Kidney (tissue), 14 donors: Measurements from ENCODE around the gene CRYGB. TPM values are rescaled to one million over a fixed set of nuclear protein-coding genes. Genes with fewer than 3 reads are reported as not detected.
A peak's percentile ranks its signal among the peaks of the same experiment; 100 is the strongest.
"Not testable (repeated sequence)": the region's sequence is repeated elsewhere in the genome, so short reads cannot be mapped to it uniquely, and the experiment has no call there.

Experiments
- DNase-seq, 5 donors: peaks; one replicate each; pipeline ENCODE4 v3.0.0-alpha.2; 2013 to 2020
- FAIRE-seq: peaks from 2 replicates; lab custom pipeline; 2012; peaks lifted over from hg19 to GRCh38; lab: Jason Lieb, UNC
- H3K27ac ChIP-seq, 2 donors: one replicate each; pipeline ENCODE4 v1.7.0; 2013; ENCODE audit warnings: low read depth in 2 of 2, low read length in 2 of 2, inconsistent platforms in 1 of 2
- H3K27me3 ChIP-seq: one replicate; pipeline ENCODE4 v1.7.1; 2013; ENCODE audit warnings: low read length, inconsistent platforms; ENCODE audit not compliant: control insufficient read depth, insufficient read depth
- H3K36me3 ChIP-seq, 3 donors: one replicate each; pipeline versions ENCODE4 v1.7.0 to v1.7.1; 2013; ENCODE audit warnings: low read length in 3 of 3, control low read depth in 1 of 3, inconsistent platforms in 1 of 3; ENCODE audit not compliant: insufficient read depth in 3 of 3, control insufficient read depth in 2 of 3
- H3K4me1 ChIP-seq, 3 donors: one replicate each; pipeline versions ENCODE4 v1.7.0 to v1.7.1; 2013; ENCODE audit warnings: low read length in 3 of 3, inconsistent platforms in 1 of 3, low read depth in 1 of 3; ENCODE audit not compliant: control insufficient read depth in 2 of 3, insufficient read depth in 2 of 3
- H3K4me3 ChIP-seq, 3 donors: one replicate each; pipeline versions ENCODE4 v1.7.0 to v1.8.1; 2013; ENCODE audit warnings: low read length in 3 of 3, control low read depth in 1 of 3, inconsistent platforms in 1 of 3
- H3K9ac ChIP-seq, 3 donors: one replicate each; pipeline versions ENCODE4 v1.7.0 to v1.7.1; 2013; ENCODE audit warnings: low read length in 3 of 3, control low read depth in 1 of 3, inconsistent platforms in 1 of 3
- H3K9me3 ChIP-seq, 3 donors: one replicate each; pipeline versions ENCODE4 v1.7.0 to v1.7.1; 2013; ENCODE audit warnings: low read length in 3 of 3, control low read depth in 1 of 3, inconsistent platforms in 1 of 3; ENCODE audit not compliant: control insufficient read depth in 2 of 3, insufficient read depth in 1 of 3
- intact Hi-C: fragments of 100-400 bp; cut with DNase I; formaldehyde crosslinking; loops from one replicate; pipeline ENCODE4 v1.11.1; 2022
- polyA plus RNA-seq: library from polyadenylated mRNA; stranded (reverse); fragments of 350-450 nt; fragmentation: Illumina TruSeq; extraction: RNeasy Lipid Tissue Mini Kit (QIAGEN cat#74804); gene quantifications from one replicate; pipeline ENCODE4 v1.2.3, GENCODE V29; 2014; ENCODE audit warnings: low read depth, low replicate concordance; ENCODE audit not compliant: insufficient read depth
- total RNA-seq: library from RNA; stranded (reverse); fragmentation: NEBNext Ultra II Directional; extraction: Animal tissue kit (Norgen Biotek cat#: 25700); gene quantifications from one replicate; pipeline ENCODE4 v1.2.1, GENCODE V29; 2021
- TF ChIP-seq, protein P1 (sequence below): IDR thresholded peaks from 3 replicates; pipeline ENCODE4 v1.5.1; 2012; ENCODE audit warnings: mild to moderate bottlenecking, moderate library complexity, borderline replicate concordance; ENCODE audit not compliant: insufficient read depth; ENCODE audit errors: extremely low read depth
- donor health status: control.
- donor health status: control.
- donor health status: control.
- donor health status: control.
- donor health status: control.
- donor health status: DM: yes; HTN: yes; CAD: no.
- donor health status: Normal renal cell carcinoma (clear cell type).

Gene CRYGB
- total and polyA plus RNA-seq, 2 donors from 2014 or later = not detected

DNA sequence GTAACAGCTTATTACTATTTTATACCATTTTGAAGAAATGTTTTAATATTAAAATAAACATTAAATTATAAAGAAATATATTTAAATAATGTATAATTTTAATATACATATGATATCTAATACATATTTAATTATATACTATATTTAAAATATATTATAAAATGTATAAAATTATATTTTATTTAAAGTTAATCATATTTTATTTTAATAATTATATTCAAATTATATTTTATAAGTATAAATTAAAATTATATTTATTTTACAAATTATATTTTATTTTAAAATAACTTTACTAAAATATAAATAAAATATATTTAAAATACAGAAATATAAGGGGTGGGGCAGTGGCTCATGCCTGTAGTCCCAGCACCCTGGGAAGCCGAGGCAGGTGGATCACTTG, 23.7 kb downstream of the CRYGB start:
- no peaks in the 10 kb centered on the region for H3K4me1 ChIP-seq
- H3K27me3 ChIP-seq = no peaks in the 10 kb centered on the region
- no peak overlapping the region for H3K4me3 ChIP-seq
- H3K36me3 ChIP-seq = no peaks in the 10 kb centered on the region
- no peak overlapping the region for H3K27ac ChIP-seq
- FAIRE-seq (peak; percentile 99), DNase-seq (no peak)
- intact Hi-C loops = no loop called here
- H3K9me3 ChIP-seq = no peaks in the 10 kb centered on the region
- TF ChIP-seq, protein P1, sequence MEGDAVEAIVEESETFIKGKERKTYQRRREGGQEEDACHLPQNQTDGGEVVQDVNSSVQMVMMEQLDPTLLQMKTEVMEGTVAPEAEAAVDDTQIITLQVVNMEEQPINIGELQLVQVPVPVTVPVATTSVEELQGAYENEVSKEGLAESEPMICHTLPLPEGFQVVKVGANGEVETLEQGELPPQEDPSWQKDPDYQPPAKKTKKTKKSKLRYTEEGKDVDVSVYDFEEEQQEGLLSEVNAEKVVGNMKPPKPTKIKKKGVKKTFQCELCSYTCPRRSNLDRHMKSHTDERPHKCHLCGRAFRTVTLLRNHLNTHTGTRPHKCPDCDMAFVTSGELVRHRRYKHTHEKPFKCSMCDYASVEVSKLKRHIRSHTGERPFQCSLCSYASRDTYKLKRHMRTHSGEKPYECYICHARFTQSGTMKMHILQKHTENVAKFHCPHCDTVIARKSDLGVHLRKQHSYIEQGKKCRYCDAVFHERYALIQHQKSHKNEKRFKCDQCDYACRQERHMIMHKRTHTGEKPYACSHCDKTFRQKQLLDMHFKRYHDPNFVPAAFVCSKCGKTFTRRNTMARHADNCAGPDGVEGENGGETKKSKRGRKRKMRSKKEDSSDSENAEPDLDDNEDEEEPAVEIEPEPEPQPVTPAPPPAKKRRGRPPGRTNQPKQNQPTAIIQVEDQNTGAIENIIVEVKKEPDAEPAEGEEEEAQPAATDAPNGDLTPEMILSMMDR = no peak
- H3K9ac ChIP-seq = no peak overlapping the region

DNA sequence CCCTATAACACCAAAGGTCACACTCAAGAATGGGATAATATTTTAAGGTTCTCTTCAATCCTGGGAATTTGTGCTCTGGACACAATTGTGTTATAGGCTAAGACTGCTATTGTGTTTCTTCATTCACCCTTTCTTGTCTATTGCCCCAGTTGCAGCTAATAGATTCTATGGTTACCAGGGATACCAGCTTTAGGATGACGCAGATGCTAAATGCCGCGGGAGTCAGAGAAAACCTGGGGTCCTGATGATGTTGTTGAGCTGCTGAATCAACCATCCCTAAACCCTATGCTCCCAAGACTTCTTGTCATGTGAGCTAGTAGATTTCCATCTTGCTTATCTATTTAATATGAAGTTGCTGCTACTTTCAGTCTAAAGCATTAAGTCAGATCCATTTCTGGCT, 27.0 kb downstream of the CRYGB start:
- Histone ChIP-seq H3K27me3 (no peaks in the 10 kb centered on the region), H3K4me1 (no peaks in the 10 kb centered on the region), H3K9ac (no peak overlapping the region), H3K4me3 (no peak overlapping the region), H3K9me3 (no peaks in the 10 kb centered on the region), H3K27ac (no peak overlapping the region), H3K36me3 (no peaks in the 10 kb centered on the region)
- intact Hi-C loops = no loop called here
- TF ChIP-seq, protein P1 = no peak
- FAIRE-seq = no peak
- no peak for DNase-seq

DNA sequence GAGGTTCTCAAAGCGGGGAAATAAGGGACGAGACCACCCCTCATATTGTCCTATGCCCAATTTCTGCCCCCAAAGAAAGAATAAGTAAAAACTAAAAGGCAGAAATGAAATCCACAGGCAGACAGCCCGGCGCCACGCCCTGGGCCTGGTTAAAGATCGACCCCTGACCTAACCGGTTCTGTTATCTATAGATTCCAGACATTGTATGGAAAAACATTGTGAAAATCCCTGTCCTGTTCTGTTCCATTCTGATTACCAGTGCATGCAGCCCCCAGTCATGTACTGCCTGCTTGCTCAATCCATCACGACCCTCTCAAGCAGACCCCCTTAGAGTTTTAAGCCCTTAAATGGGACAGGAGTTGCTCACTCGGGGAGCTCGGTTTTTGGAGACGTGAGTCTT, 28.6 kb downstream of the CRYGB start:
- DNase-seq, intact Hi-C loops, H3K9me3 ChIP-seq, FAIRE-seq, H3K27ac ChIP-seq, H3K4me1 ChIP-seq, H3K36me3 ChIP-seq, H3K27me3 ChIP-seq, H3K4me3 ChIP-seq, H3K9ac ChIP-seq: not testable (repeated sequence)

DNA sequence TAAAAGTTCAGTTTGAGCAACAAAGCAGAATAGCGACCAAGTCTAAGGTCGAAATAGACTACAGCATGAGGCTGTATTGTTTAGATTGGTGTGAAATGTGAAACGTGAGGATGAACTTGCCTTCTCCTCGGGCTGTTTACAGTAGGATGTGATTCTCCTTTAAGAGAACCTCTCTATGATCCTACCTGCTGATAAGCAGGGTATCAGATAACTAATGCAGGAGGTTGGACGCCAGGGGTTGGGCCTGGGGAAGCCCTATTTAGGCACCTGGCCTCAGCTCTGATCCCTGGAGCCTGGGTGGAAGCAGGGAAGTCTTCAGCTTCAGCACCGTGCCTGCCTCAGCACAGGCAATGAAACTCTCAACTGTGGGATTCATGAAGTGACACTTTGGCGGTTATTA, 33.0 kb downstream of the CRYGB start:
- no peaks in the 10 kb centered on the region for H3K9me3 ChIP-seq
- no peak overlapping the region for H3K9ac ChIP-seq
- H3K4me1 ChIP-seq = no peaks in the 10 kb centered on the region
- no peak overlapping the region for H3K4me3 ChIP-seq
- peak in 4 of 5 donors; percentile 28 to 54 (median 40) for DNase-seq
- no peak for FAIRE-seq
- TF ChIP-seq, protein P1 = no peak
- H3K27me3 ChIP-seq = no peaks in the 10 kb centered on the region
- intact Hi-C loops = no loop called here
- no peak overlapping the region for H3K27ac ChIP-seq
- H3K36me3 ChIP-seq = no peaks in the 10 kb centered on the region

DNA sequence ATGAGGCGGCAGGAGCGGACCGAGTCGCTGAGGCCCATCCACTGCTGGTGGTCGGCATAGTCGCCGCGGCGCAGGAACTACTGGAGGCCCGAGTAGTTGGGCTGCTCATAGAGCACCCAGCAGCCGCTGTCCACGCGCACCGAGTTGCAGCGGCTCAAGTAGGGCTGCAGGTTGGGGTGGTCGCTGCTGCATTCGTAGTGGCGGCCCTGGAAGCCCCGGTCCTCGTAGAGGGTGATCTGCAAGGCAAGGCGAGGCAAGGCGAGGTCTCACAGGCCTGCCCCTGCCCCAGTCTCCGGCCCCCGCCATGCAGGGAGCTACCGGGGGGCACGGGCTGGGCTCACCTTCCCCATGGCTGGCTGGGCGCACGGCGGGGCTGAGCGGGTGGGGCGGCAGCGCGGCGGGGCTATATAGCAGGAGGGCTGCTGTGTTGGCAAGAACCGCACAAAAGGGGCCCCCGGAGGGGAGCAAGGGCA, 33.6 kb downstream of the CRYGB start:
- H3K4me1 ChIP-seq, FAIRE-seq, H3K27me3 ChIP-seq, H3K27ac ChIP-seq, H3K4me3 ChIP-seq, H3K9ac ChIP-seq, H3K9me3 ChIP-seq, H3K36me3 ChIP-seq, intact Hi-C loops: not testable (repeated sequence)
- DNase-seq = peak; percentile 27 to 70 (median 48)
